ENCODE measurements around the gene KDR.

DNA sequence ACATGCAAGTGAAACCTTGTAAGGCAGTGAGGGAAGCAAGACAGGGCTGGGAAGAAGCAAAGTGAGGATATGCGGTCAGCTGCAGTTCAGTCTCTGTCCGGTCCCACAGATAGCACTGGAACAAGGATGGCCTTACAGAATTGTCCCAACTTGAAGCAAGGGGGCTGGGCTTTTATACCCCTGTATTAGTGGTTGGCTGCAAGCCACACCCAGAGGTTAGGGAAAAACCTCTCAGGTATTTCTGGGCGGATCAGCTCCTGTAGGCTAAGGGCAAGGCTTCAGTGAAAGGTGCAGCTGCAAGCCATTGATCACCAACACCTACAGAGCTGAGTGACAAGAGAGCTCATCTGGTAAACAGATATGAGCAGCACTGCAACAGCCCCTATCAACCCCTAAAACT lies 89.0 kb downstream of the KDR start:
- TF ChIP-seq, protein P1, sequence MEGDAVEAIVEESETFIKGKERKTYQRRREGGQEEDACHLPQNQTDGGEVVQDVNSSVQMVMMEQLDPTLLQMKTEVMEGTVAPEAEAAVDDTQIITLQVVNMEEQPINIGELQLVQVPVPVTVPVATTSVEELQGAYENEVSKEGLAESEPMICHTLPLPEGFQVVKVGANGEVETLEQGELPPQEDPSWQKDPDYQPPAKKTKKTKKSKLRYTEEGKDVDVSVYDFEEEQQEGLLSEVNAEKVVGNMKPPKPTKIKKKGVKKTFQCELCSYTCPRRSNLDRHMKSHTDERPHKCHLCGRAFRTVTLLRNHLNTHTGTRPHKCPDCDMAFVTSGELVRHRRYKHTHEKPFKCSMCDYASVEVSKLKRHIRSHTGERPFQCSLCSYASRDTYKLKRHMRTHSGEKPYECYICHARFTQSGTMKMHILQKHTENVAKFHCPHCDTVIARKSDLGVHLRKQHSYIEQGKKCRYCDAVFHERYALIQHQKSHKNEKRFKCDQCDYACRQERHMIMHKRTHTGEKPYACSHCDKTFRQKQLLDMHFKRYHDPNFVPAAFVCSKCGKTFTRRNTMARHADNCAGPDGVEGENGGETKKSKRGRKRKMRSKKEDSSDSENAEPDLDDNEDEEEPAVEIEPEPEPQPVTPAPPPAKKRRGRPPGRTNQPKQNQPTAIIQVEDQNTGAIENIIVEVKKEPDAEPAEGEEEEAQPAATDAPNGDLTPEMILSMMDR (IDR thresholded peaks at IDR 0.05): no peak
- TF ChIP-seq EZH2phosphoT487 (IDR thresholded peaks at IDR 0.05): no peak

Measured in neural progenitor cell (in vitro differentiated cells).